DMS 273 (cell line): Measurements from ENCODE around the gene PITPNM3.
"Not testable (repeated sequence)": the region's sequence is repeated elsewhere in the genome, so short reads cannot be mapped to it uniquely, and the experiment has no call there.

ENCODE experiments used
- DNase-seq: peaks from one replicate; lab custom pipeline; 2025; ENCODE audit not compliant: unreplicated experiment; lab: John Stamatoyannopoulos, UW

Gene PITPNM3

GRCh38 chr17:6482796-6483195 is 73.6 kb downstream of the PITPNM3 start:
- not testable (repeated sequence) for DNase-seq

- no peak for DNase-seq
Measured at GRCh38 chr17:6482105-6482455, 74.3 kb downstream of the PITPNM3 start.

GRCh38 chr17:6480303-6480675 is 76.1 kb downstream of the PITPNM3 start:
- DNase-seq, result no peak

GRCh38 chr17:6479622-6480302 is 76.6 kb downstream of the PITPNM3 start:
- peak; percentile 6 for DNase-seq

GRCh38 chr17:6478486-6478885 is 77.9 kb downstream of the PITPNM3 start:
- DNase-seq, result no peak

- no peak for DNase-seq
Measured at GRCh38 chr17:6477831-6478383, 78.4 kb downstream of the PITPNM3 start.

- peak; percentile 47 for DNase-seq
Measured at GRCh38 chr17:6476810-6477179, 79.6 kb downstream of the PITPNM3 start.

GRCh38 chr17:6476076-6476809 is 80.1 kb downstream of the PITPNM3 start:
- DNase-seq, result peak; percentile 9

- peak; percentile 54 for DNase-seq
Measured at GRCh38 chr17:6475411-6475810, 80.9 kb downstream of the PITPNM3 start.

- DNase-seq, result peak; percentile 35
Measured at GRCh38 chr17:6474906-6475305, 81.4 kb downstream of the PITPNM3 start.

- no peak for DNase-seq
Measured at GRCh38 chr17:6474376-6474775, 82.0 kb downstream of the PITPNM3 start.

- DNase-seq, result peak; percentile 77
Measured at GRCh38 chr17:6473128-6473767, 83.1 kb downstream of the PITPNM3 start.

GRCh38 chr17:6472517-6472916 is 83.8 kb downstream of the PITPNM3 start:
- DNase-seq, result no peak

GRCh38 chr17:6471531-6472465 is 84.6 kb downstream of the PITPNM3 start:
- peak; percentile 45 for DNase-seq

GRCh38 chr17:6470751-6471521 is 85.4 kb downstream of the PITPNM3 start:
- no peak for DNase-seq

GRCh38 chr17:6470146-6470718 is 86.1 kb downstream of the PITPNM3 start:
- DNase-seq, result no peak

GRCh38 chr17:6468051-6468790 is 88.1 kb downstream of the PITPNM3 start:
- DNase-seq, result no peak

- no peak for DNase-seq
Measured at GRCh38 chr17:6467567-6467966, 88.8 kb downstream of the PITPNM3 start.
